Rectal smooth muscle tissue (tissue), 1 donor: ENCODE measurements around the gene ASPG.

Source experiments
- H3K27ac ChIP-seq: one replicate; pipeline ENCODE4 v1.7.0; 2013; ENCODE audit warnings: low read depth, low read length, inconsistent platforms
- H3K27me3 ChIP-seq: one replicate; pipeline ENCODE4 v1.7.0; 2013; ENCODE audit warnings: low read length; ENCODE audit not compliant: control insufficient read depth, insufficient read depth
- H3K36me3 ChIP-seq: one replicate; pipeline ENCODE4 v1.7.0; 2013; ENCODE audit warnings: low read length; ENCODE audit not compliant: control insufficient read depth, insufficient read depth
- H3K4me1 ChIP-seq: one replicate; pipeline ENCODE4 v1.7.0; 2013; ENCODE audit warnings: low read length; ENCODE audit not compliant: control insufficient read depth, insufficient read depth
- H3K4me3 ChIP-seq: one replicate; pipeline ENCODE4 v1.7.0; 2013; ENCODE audit warnings: low read length
- H3K9ac ChIP-seq: one replicate; pipeline ENCODE4 v1.7.0; 2013; ENCODE audit warnings: low read length

Gene ASPG

GRCh38 chr14:104158827-104159798, 73.6 kb downstream of the ASPG start:
- H3K36me3 ChIP-seq: no peaks in the 10 kb centered on the region
- H3K4me3 ChIP-seq: no peak overlapping the region
- H3K4me1 ChIP-seq: no peaks in the 10 kb centered on the region
- H3K27ac ChIP-seq: no peak overlapping the region
- no peak overlapping the region for H3K9ac ChIP-seq
- no peaks in the 10 kb centered on the region for H3K27me3 ChIP-seq

- Histone ChIP-seq H3K27ac (no peak overlapping the region), H3K27me3 (no peaks in the 10 kb centered on the region), H3K36me3 (no peaks in the 10 kb centered on the region), H3K4me3 (no peak overlapping the region), H3K9ac (no peak overlapping the region), H3K4me1 (no peaks in the 10 kb centered on the region)
Observed at GRCh38 chr14:104159990-104160389, 74.5 kb downstream of the ASPG start.

DNA sequence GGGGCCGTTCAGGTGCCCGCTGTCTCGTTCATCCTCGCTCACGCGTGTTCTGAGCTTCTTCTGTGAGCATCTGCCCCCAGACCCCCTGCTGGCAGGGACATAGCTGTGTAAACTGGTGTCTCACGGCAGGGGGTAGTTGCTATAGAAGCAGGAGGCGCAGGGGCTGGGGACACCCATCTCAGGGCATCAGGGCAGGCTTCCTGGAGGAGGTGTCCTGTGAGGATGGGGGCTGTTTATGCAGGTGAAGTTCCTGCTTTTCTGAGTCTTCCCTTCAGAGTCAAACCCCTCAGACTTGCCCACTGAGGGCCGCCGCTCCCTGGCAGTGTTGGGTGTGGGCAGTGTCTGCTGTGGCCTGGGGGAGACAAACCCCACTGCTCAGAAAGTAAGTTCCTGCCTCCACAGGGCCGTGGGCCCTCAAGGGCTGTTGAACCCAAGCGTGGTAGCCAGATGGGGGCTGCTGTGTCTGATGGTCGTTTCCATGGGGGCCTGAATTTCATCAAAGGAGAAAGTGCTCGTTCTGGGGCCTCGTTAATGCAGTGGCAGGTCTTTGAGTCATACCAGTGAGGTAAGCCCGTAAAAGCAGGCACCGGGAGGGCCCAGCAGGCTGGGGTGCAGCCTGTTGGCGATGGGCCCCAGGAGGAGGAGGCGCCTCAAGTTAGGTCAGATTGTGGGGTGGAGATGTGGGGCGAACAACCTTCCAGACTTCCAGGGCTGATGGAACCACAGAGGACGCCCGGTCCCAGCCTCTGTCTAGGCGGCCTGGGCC, 76.3 kb downstream of the ASPG start:
- no peak overlapping the region for H3K27ac ChIP-seq
- H3K36me3 ChIP-seq: no peaks in the 10 kb centered on the region
- H3K4me1 ChIP-seq: no peaks in the 10 kb centered on the region
- H3K27me3 ChIP-seq: no peaks in the 10 kb centered on the region
- H3K9ac ChIP-seq: no peak overlapping the region
- no peak overlapping the region for H3K4me3 ChIP-seq

GRCh38 chr14:104162495-104162894, 77.0 kb downstream of the ASPG start:
- Histone ChIP-seq H3K9ac (no peak overlapping the region), H3K27ac (no peak overlapping the region), H3K36me3 (no peaks in the 10 kb centered on the region), H3K27me3 (no peaks in the 10 kb centered on the region), H3K4me3 (no peak overlapping the region), H3K4me1 (no peaks in the 10 kb centered on the region)

DNA sequence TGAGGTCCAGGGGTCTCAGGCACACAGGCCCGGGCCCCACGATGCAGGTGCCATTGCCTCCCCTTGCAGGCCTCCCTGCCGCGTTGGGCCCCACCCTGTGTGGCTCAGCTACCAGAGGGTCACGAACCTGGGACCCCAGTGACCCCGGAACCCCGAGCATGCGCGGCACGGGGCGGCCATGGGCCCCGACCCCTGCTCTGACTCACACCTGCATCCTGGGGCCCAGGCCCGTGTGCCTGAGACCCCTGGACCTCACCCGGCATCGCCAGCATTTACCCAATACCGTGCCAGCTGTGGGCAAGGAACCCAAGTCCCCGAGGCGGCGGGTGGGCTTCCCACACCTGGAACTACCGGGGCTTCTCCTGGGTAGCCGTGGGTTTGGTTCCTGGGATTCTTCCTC, 78.0 kb downstream of the ASPG start:
- Histone ChIP-seq H3K36me3 (no peaks in the 10 kb centered on the region), H3K27me3 (no peaks in the 10 kb centered on the region)

GRCh38 chr14:104164041-104164440, 78.5 kb downstream of the ASPG start:
- Histone ChIP-seq H3K9ac (no peak overlapping the region), H3K27me3 (no peaks in the 10 kb centered on the region), H3K4me1 (no peaks in the 10 kb centered on the region), H3K4me3 (no peak overlapping the region), H3K36me3 (no peaks in the 10 kb centered on the region), H3K27ac (no peak overlapping the region)

More for the DNA sequence above, 78.0 kb downstream of the ASPG start:
- H3K27ac ChIP-seq: no peak overlapping the region
- H3K4me3 ChIP-seq: no peak overlapping the region
- H3K4me1 ChIP-seq: no peaks in the 10 kb centered on the region
- no peak overlapping the region for H3K9ac ChIP-seq

DNA sequence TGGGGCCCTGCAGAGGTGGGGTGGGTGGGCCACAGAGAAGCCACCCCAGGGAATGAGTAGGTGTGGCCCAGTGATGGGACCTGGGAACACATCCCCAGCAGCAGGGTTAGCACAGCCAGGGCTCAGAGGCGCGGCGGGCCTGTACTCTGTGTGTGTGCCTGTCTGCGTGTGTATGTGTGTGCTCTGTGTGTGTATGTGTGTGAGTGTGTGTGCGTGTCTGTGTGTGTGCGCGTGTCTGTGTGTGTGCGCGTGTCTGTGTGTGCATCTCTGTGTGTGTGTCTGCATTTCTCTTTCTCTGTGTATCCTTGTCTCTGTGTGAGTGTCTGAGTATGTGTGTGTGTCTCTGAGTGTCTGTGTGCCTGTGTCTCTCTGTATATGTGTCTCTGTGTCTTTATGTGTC, 79.0 kb downstream of the ASPG start:
- Histone ChIP-seq H3K4me1 (no peaks in the 10 kb centered on the region), H3K27me3 (no peaks in the 10 kb centered on the region), H3K4me3 (no peak overlapping the region), H3K27ac (no peak overlapping the region), H3K36me3 (no peaks in the 10 kb centered on the region), H3K9ac (no peak overlapping the region)
